ENCODE data around the gene ZNF280B.

DNA sequence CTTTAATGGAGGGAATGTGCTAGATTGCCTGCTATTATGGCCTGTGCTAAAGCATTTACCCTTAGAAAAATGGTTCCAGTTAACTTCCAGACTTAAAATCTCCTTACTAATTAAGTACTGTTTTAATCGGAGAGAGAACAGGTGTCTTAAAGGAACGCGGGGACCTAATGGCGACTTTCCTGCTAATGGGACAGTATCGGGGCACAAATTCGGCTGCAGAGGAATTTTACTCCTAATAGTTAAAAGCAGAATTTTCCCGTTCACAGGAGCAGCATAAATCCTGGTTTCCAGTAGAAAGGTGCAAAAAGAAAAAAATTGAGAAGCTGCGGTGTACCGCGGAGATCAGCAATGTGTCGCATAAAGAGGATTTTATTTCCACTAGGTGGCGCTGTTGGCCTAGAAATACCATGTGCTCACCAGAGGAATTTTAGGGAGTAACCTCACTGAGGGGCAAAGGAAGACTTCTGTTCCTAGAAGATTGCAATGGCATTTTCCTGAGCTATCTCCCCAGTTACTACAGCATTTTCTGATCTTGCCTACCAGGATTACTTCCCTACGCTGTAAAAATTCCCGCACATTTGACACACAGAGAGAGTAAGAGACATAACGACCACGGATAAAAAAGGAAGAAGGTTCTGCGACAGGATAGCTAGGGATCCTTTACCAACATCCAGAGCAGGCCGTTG lies 44.5 kb downstream of the ZNF280B start:
- TF ChIP-seq EZH2 (IDR thresholded peaks at IDR 0.05; ENCODE audit: borderline replicate concordance, low read length): no peak
- TF ChIP-seq, protein P1, sequence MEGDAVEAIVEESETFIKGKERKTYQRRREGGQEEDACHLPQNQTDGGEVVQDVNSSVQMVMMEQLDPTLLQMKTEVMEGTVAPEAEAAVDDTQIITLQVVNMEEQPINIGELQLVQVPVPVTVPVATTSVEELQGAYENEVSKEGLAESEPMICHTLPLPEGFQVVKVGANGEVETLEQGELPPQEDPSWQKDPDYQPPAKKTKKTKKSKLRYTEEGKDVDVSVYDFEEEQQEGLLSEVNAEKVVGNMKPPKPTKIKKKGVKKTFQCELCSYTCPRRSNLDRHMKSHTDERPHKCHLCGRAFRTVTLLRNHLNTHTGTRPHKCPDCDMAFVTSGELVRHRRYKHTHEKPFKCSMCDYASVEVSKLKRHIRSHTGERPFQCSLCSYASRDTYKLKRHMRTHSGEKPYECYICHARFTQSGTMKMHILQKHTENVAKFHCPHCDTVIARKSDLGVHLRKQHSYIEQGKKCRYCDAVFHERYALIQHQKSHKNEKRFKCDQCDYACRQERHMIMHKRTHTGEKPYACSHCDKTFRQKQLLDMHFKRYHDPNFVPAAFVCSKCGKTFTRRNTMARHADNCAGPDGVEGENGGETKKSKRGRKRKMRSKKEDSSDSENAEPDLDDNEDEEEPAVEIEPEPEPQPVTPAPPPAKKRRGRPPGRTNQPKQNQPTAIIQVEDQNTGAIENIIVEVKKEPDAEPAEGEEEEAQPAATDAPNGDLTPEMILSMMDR (IDR thresholded peaks at IDR 0.05; ENCODE audit: low read length): peak; percentile 86

Data from OCI-LY1 (cell line).